Hematopoietic multipotent progenitor cell treated with erythropoietin and hydrocortisone succinate and interleukin-3 and kit ligand, for 6 days (in vitro differentiated cells): ENCODE data around the gene MKLN1.

Experiments
- DNase-seq: peaks from one replicate; pipeline ENCODE4 v3.0.0-alpha.2; 2015

The MKLN1 gene

GRCh38 chr7:131355917-131356777 lies 28.5 kb downstream of the MKLN1 start:
- peak; percentile 24 for DNase-seq

- no peak for DNase-seq
Measured at GRCh38 chr7:131357282-131357880, 29.7 kb downstream of the MKLN1 start.

GRCh38 chr7:131358636-131359035 lies 31.0 kb downstream of the MKLN1 start:
- DNase-seq: no peak

GRCh38 chr7:131359136-131359776 lies 31.6 kb downstream of the MKLN1 start:
- DNase-seq: no peak

GRCh38 chr7:131363719-131364118 lies 36.0 kb downstream of the MKLN1 start:
- DNase-seq: no peak

GRCh38 chr7:131364767-131365344 lies 37.2 kb downstream of the MKLN1 start:
- no peak for DNase-seq

- no peak for DNase-seq
Measured at GRCh38 chr7:131365838-131366237, 38.2 kb downstream of the MKLN1 start.

GRCh38 chr7:131369354-131369753 lies 41.7 kb downstream of the MKLN1 start:
- peak; percentile 79 for DNase-seq

- DNase-seq: peak; percentile 48
Measured at GRCh38 chr7:131370523-131370968, 42.9 kb downstream of the MKLN1 start.

- no peak for DNase-seq
Measured at GRCh38 chr7:131371411-131371810, 43.7 kb downstream of the MKLN1 start.

- no peak for DNase-seq
Measured at GRCh38 chr7:131372554-131372953, 44.9 kb downstream of the MKLN1 start.

GRCh38 chr7:131374821-131375220 lies 47.1 kb downstream of the MKLN1 start:
- no peak for DNase-seq

GRCh38 chr7:131381069-131381838 lies 53.6 kb downstream of the MKLN1 start:
- no peak for DNase-seq

GRCh38 chr7:131383417-131384285 lies 56.0 kb downstream of the MKLN1 start:
- peak; percentile 47 for DNase-seq

GRCh38 chr7:131384286-131384635 lies 56.6 kb downstream of the MKLN1 start:
- peak; percentile 19 for DNase-seq

GRCh38 chr7:131385039-131385605 lies 57.4 kb downstream of the MKLN1 start:
- DNase-seq: no peak

- DNase-seq: no peak
Measured at GRCh38 chr7:131388126-131388525, 60.5 kb downstream of the MKLN1 start.

- DNase-seq: no peak
Measured at GRCh38 chr7:131390275-131390674, 62.6 kb downstream of the MKLN1 start.

- DNase-seq: no peak
Measured at GRCh38 chr7:131391145-131391544, 63.5 kb downstream of the MKLN1 start.

GRCh38 chr7:131400681-131401176 lies 73.1 kb downstream of the MKLN1 start:
- DNase-seq: peak; percentile 26

GRCh38 chr7:131401194-131401593 lies 73.5 kb downstream of the MKLN1 start:
- no peak for DNase-seq
